ENCODE data around the gene LTB4R2. TPM values are rescaled to one million over a fixed set of nuclear protein-coding genes. Genes with fewer than 3 reads are reported as not detected.

Gene LTB4R2
- total and polyA plus RNA-seq, 2 donors (not counting 1 experiment from before 2014, with no cell fraction given), result 0.23 to 1.8 TPM

GRCh38 chr14:24304019-24304387 lies 5.9 kb upstream of the LTB4R2 start:
- Histone ChIP-seq H3K4me1 (ENCODE audit: control insufficient read depth, extremely low read depth, insufficient read depth, low read length) (peaks cover 4% of the 10 kb centered on the region), H4K20me1 (ENCODE audit: control insufficient read depth, extremely low read depth, insufficient read depth, low read length) (no peaks in the 10 kb centered on the region), H3K9me3 (ENCODE audit: control insufficient read depth, insufficient read depth, low read depth, low read length) (no peaks in the 10 kb centered on the region), H3K27me3 (ENCODE audit: control insufficient read depth, insufficient read depth, low read length) (no peaks in the 10 kb centered on the region), H2AFZ (ENCODE audit: low read length) (no peak overlapping the region), H3K4me3 (replicated peaks in 1 of 4; ENCODE audit: control extremely low read depth in 1 of 4, insufficient read depth in 1 of 4, low read depth in 3 of 4, low read length in 4 of 4) (no peak overlapping the region), H3K27ac (ENCODE audit: insufficient read depth, low read length) (no peak overlapping the region), H3K9ac (ENCODE audit: insufficient read depth, low read length) (no peak overlapping the region), H3K4me2 (ENCODE audit: extremely low read depth, insufficient read depth, low read length) (no peak overlapping the region), H3K36me3 (ENCODE audit: control insufficient read depth, insufficient read depth, low read length) (peaks cover 19% of the 10 kb centered on the region), H3K79me2 (ENCODE audit: control insufficient read depth, insufficient read depth, low read length) (peaks cover 11% of the 10 kb centered on the region)
- TF ChIP-seq EZH2 (IDR thresholded peaks at IDR 0.05; ENCODE audit: low read length, missing control alignments), result no peak
- no peak for DNase-seq (ENCODE audit: low read depth in 2 of 2)

GRCh38 chr14:24307156-24307574 lies 2.8 kb upstream of the LTB4R2 start:
- no peak for TF ChIP-seq EZH2 (IDR thresholded peaks at IDR 0.05; ENCODE audit: low read length, missing control alignments)
- Histone ChIP-seq H3K9me3 (ENCODE audit: control insufficient read depth, insufficient read depth, low read depth, low read length) (no peaks in the 10 kb centered on the region), H3K27ac (ENCODE audit: insufficient read depth, low read length) (no peak overlapping the region), H4K20me1 (ENCODE audit: control insufficient read depth, extremely low read depth, insufficient read depth, low read length) (no peaks in the 10 kb centered on the region), H3K9ac (ENCODE audit: insufficient read depth, low read length) (no peak overlapping the region), H3K27me3 (ENCODE audit: control insufficient read depth, insufficient read depth, low read length) (no peaks in the 10 kb centered on the region), H2AFZ (ENCODE audit: low read length) (no peak overlapping the region), H3K4me1 (ENCODE audit: control insufficient read depth, extremely low read depth, insufficient read depth, low read length) (peaks cover 9% of the 10 kb centered on the region), H3K4me2 (ENCODE audit: extremely low read depth, insufficient read depth, low read length) (no peak overlapping the region), H3K36me3 (ENCODE audit: control insufficient read depth, insufficient read depth, low read length) (peaks cover 19% of the 10 kb centered on the region), H3K4me3 (replicated peaks in 1 of 4; ENCODE audit: control extremely low read depth in 1 of 4, insufficient read depth in 1 of 4, low read depth in 3 of 4, low read length in 4 of 4) (no peak overlapping the region), H3K79me2 (ENCODE audit: control insufficient read depth, insufficient read depth, low read length) (no peaks in the 10 kb centered on the region)
- DNase-seq (ENCODE audit: low read depth in 2 of 2), result no peak

- H3K79me2 ChIP-seq (ENCODE audit: control insufficient read depth, insufficient read depth, low read length), result no peaks in the 10 kb centered on the region
- DNase-seq (ENCODE audit: low read depth in 2 of 2), result peak; percentile 22 to 53
- no peak within 1 kb of the TSS for H3K4me3 ChIP-seq (replicated peaks in 1 of 4; ENCODE audit: control extremely low read depth in 1 of 4, insufficient read depth in 1 of 4, low read depth in 3 of 4, low read length in 4 of 4)
- no peak within 1 kb of the TSS for H3K27ac ChIP-seq (ENCODE audit: insufficient read depth, low read length)
- H3K27me3 ChIP-seq (ENCODE audit: control insufficient read depth, insufficient read depth, low read length), result no peaks in the 10 kb centered on the region
- H4K20me1 ChIP-seq (ENCODE audit: control insufficient read depth, extremely low read depth, insufficient read depth, low read length), result no peaks in the 10 kb centered on the region
- H3K9ac ChIP-seq (ENCODE audit: insufficient read depth, low read length), result no peak within 1 kb of the TSS
- TF ChIP-seq EZH2 (IDR thresholded peaks at IDR 0.05; ENCODE audit: low read length, missing control alignments) (no peak), CTCF (conservative IDR thresholded peaks at IDR 0.05 in 1 of 2, IDR thresholded peaks at IDR 0.05 in 1 of 2; ENCODE audit: low read depth in 1 of 2, low read length in 2 of 2) (peak; percentile 94 to 97)
- no peak within 1 kb of the TSS for H3K4me2 ChIP-seq (ENCODE audit: extremely low read depth, insufficient read depth, low read length)
- H3K36me3 ChIP-seq (ENCODE audit: control insufficient read depth, insufficient read depth, low read length), result peaks cover 13% of the 10 kb centered on the region
- H3K9me3 ChIP-seq (ENCODE audit: control insufficient read depth, insufficient read depth, low read depth, low read length), result no peaks in the 10 kb centered on the region
- no peak within 1 kb of the TSS for H2AFZ ChIP-seq (ENCODE audit: low read length)
- peaks cover 9% of the 10 kb centered on the region for H3K4me1 ChIP-seq (ENCODE audit: control insufficient read depth, extremely low read depth, insufficient read depth, low read length)
Measured at GRCh38 chr14:24307575-24308341, 2.2 kb upstream of the LTB4R2 start, which contains the start of gene CIDEB. CIDEB (minus strand) TSS chr14:24307977; CDS start chr14:24307858, 119 bp downstream.
